Liver (tissue), 9 donors: ENCODE results near the gene RNF141. TPM values are rescaled to one million over a fixed set of nuclear protein-coding genes. Genes with fewer than 3 reads are reported as not detected.

ENCODE experiments used
- DNase-seq: peaks from one replicate; pipeline ENCODE4 v3.0.0-alpha.2; 2017; ENCODE audit warnings: low spot score
- H3K27ac ChIP-seq, 2 donors: one replicate each; pipeline ENCODE4 v1.7.0; 2013; ENCODE audit warnings: inconsistent platforms in 2 of 2, low read length in 2 of 2, control low read depth in 1 of 2, low read depth in 1 of 2, mild to moderate bottlenecking in 1 of 2
- H3K27me3 ChIP-seq, 4 donors: one replicate each; pipeline versions ENCODE4 v1.6.1 to v1.7.0; 2013; ENCODE audit warnings: low read length in 3 of 4, inconsistent platforms in 1 of 4, mild to moderate bottlenecking in 1 of 4, moderate library complexity in 1 of 4; ENCODE audit not compliant: control insufficient read depth in 4 of 4, insufficient read depth in 4 of 4
- H3K36me3 ChIP-seq, 4 donors: one replicate each; pipeline versions ENCODE4 v1.6.1 to v1.7.0; 2013; ENCODE audit warnings: low read length in 3 of 4, mild to moderate bottlenecking in 3 of 4, low read depth in 1 of 4, moderate library complexity in 1 of 4; ENCODE audit not compliant: control insufficient read depth in 4 of 4, insufficient read depth in 3 of 4
- H3K4me1 ChIP-seq, 4 donors: one replicate each; pipeline versions ENCODE4 v1.6.1 to v1.7.0; 2013; ENCODE audit warnings: low read length in 3 of 4, mild to moderate bottlenecking in 3 of 4, moderate library complexity in 1 of 4; ENCODE audit not compliant: control insufficient read depth in 4 of 4, insufficient read depth in 4 of 4
- H3K4me3 ChIP-seq, 3 donors: one replicate each; pipeline versions ENCODE4 v1.6.1 to v1.7.0; 2013; ENCODE audit warnings: low read length in 3 of 3, control low read depth in 1 of 3, low read depth in 1 of 3, mild to moderate bottlenecking in 1 of 3
- H3K9ac ChIP-seq, 2 donors: one replicate each; pipeline ENCODE4 v1.7.0; 2013; ENCODE audit warnings: low read length in 2 of 2, mild to moderate bottlenecking in 2 of 2, moderate library complexity in 2 of 2, control low read depth in 1 of 2, low read depth in 1 of 2
- H3K9me3 ChIP-seq, 4 donors: one replicate each; pipeline versions ENCODE4 v1.6.1 to v1.7.0; 2013; ENCODE audit warnings: low read length in 3 of 4; ENCODE audit not compliant: control insufficient read depth in 4 of 4
- EGR1 ChIP-seq, 2 donors: IDR thresholded peaks; 2 replicates each; pipeline ENCODE4 v1.6.1; 2016 to 2018; ENCODE audit warnings: antibody characterized with exemption in 2 of 2, low read depth in 2 of 2
- FOXA1 ChIP-seq: IDR thresholded peaks from 2 replicates; pipeline ENCODE4 v1.6.1; 2016; ENCODE audit warnings: antibody characterized with exemption
- FOXA2 ChIP-seq: IDR thresholded peaks from 2 replicates; pipeline ENCODE4 v1.6.1; 2016; ENCODE audit warnings: antibody characterized with exemption
- GABPA ChIP-seq, 2 donors: IDR thresholded peaks in 1 of 2; conservative IDR thresholded peaks in 1 of 2; 2 replicates each; pipeline ENCODE4 v1.6.1; 2016; ENCODE audit warnings: antibody characterized with exemption in 2 of 2, mild to moderate bottlenecking in 1 of 2, moderate library complexity in 1 of 2
- HNF4A ChIP-seq, 2 donors: conservative IDR thresholded peaks; 2 replicates each; pipeline ENCODE4 v1.6.1; 2016; ENCODE audit warnings: antibody characterized with exemption in 2 of 2, mild to moderate bottlenecking in 2 of 2
- HNF4G ChIP-seq: IDR thresholded peaks from 2 replicates; pipeline ENCODE4 v1.6.1; 2016; ENCODE audit warnings: antibody characterized with exemption
- JUND ChIP-seq, 2 donors: IDR thresholded peaks; 2 replicates each; pipeline ENCODE4 v1.6.1; 2016; ENCODE audit warnings: antibody characterized with exemption in 2 of 2
- NR2F2 ChIP-seq: IDR thresholded peaks from 2 replicates; pipeline ENCODE4 v1.6.1; 2016; ENCODE audit warnings: antibody characterized with exemption
- RAD21 ChIP-seq, 2 donors: IDR thresholded peaks; 2 replicates each; pipeline ENCODE4 v1.6.1; 2016; ENCODE audit warnings: antibody characterized with exemption in 2 of 2, mild to moderate bottlenecking in 2 of 2
- RXRA ChIP-seq, 2 donors: IDR thresholded peaks; 2 replicates each; pipeline ENCODE4 v1.6.1; 2017 to 2018; ENCODE audit warnings: antibody characterized with exemption in 2 of 2, mild to moderate bottlenecking in 1 of 2
- SP1 ChIP-seq: IDR thresholded peaks from 2 replicates; pipeline ENCODE4 v1.6.1; 2018; ENCODE audit warnings: antibody characterized with exemption, mild to moderate bottlenecking
- TAF1 ChIP-seq: conservative IDR thresholded peaks from 2 replicates; pipeline ENCODE4 v1.6.1; 2016; ENCODE audit warnings: antibody characterized with exemption, mild to moderate bottlenecking
- YY1 ChIP-seq: IDR thresholded peaks from 2 replicates; pipeline ENCODE4 v1.6.1; 2016; ENCODE audit warnings: antibody characterized with exemption, mild to moderate bottlenecking
- WGBS: extraction: QIAGEN DNeasy Blood & Tissue Kit; methylation state at CpG from one replicate; pipeline ENCODE4 v1.1.7; 2013; 5-methylcytosine and 5-hydroxymethylcytosine counted together
- polyA plus RNA-seq, 2 donors: library from polyadenylated mRNA; stranded (reverse) in 1 of 2; unstranded in 1 of 2; fragments of 200-250 nt in 1 of 2; fragments of >200 nt in 1 of 2; fragmentation: Nextera tagmentation in 1 of 2; extraction: Ambion mirVana in 1 of 2; gene quantifications; one replicate each; pipeline versions ENCODE4 v1.2.1 to v1.2.3, GENCODE V29; 2013 to 2015
- total RNA-seq, 2 donors: library from RNA; depleted of rRNA; stranded (reverse); fragments of >200 nt; gene quantifications; one replicate each; pipeline ENCODE4 v1.2.3, GENCODE V29; 2014
- TF ChIP-seq, protein P1 (sequence below): IDR thresholded peaks from 2 replicates; pipeline ENCODE4 v1.6.1; 2016; ENCODE audit warnings: antibody characterized with exemption, mild to moderate bottlenecking
- TF ChIP-seq, protein P2 (sequence below): IDR thresholded peaks from 2 replicates; pipeline ENCODE4 v1.6.1; 2016; ENCODE audit warnings: antibody characterized with exemption
- TF ChIP-seq, protein P3 (sequence below): IDR thresholded peaks from 2 replicates; pipeline ENCODE4 v1.6.1; 2016; ENCODE audit warnings: antibody characterized with exemption
- TF ChIP-seq, protein P4 (sequence below): IDR thresholded peaks from 2 replicates; pipeline ENCODE4 v1.6.1; 2016; ENCODE audit warnings: antibody characterized with exemption
- TF ChIP-seq, protein P5 (sequence below): fragments of 150-350 bp; IDR thresholded peaks from 2 replicates; pipeline ENCODE4 v1.5.1; 2017; ENCODE audit warnings: improper control_type of control experiment, low read depth, low read length; ENCODE audit not compliant: missing input control
- donor health status: healthy.
- donor health status: healthy.
- donor health status: healthy.
- donor health status: healthy.
- donor health status: healthy.

RNF141 gene
- total and polyA plus RNA-seq, 4 donors = 6.9 to 14.6 (median 13.0) TPM

DNA sequence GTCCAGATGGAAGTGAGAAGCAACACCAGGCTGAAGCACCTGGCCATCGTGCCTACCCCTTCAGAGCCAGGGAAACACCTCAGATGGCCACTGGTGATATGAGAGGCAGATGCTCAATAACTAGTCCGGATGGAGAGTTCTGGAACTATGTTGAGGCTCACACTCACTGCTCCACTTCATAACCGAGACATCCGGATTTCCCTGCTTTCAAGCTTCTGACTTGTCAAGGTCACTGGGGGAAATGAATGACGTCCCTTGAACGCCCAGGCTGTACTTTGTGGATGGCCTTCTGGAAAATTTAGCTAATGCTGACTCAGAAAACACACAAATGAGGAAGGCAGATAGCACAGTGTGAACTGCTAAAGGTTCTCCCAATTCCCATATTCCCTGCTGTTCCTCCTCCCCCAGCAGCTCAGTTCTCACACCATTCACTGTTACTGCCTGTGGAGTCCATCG lies 27.5 kb upstream of the RNF141 start, which contains the start of gene LYVE1 (continued):
- TF ChIP-seq, protein P1, sequence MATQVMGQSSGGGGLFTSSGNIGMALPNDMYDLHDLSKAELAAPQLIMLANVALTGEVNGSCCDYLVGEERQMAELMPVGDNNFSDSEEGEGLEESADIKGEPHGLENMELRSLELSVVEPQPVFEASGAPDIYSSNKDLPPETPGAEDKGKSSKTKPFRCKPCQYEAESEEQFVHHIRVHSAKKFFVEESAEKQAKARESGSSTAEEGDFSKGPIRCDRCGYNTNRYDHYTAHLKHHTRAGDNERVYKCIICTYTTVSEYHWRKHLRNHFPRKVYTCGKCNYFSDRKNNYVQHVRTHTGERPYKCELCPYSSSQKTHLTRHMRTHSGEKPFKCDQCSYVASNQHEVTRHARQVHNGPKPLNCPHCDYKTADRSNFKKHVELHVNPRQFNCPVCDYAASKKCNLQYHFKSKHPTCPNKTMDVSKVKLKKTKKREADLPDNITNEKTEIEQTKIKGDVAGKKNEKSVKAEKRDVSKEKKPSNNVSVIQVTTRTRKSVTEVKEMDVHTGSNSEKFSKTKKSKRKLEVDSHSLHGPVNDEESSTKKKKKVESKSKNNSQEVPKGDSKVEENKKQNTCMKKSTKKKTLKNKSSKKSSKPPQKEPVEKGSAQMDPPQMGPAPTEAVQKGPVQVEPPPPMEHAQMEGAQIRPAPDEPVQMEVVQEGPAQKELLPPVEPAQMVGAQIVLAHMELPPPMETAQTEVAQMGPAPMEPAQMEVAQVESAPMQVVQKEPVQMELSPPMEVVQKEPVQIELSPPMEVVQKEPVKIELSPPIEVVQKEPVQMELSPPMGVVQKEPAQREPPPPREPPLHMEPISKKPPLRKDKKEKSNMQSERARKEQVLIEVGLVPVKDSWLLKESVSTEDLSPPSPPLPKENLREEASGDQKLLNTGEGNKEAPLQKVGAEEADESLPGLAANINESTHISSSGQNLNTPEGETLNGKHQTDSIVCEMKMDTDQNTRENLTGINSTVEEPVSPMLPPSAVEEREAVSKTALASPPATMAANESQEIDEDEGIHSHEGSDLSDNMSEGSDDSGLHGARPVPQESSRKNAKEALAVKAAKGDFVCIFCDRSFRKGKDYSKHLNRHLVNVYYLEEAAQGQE = no peak
- TF ChIP-seq JUND (IDR thresholded peaks at IDR 0.05) = no peak
- TF ChIP-seq RXRA (IDR thresholded peaks at IDR 0.05) = no peak
- TF ChIP-seq, protein P2, sequence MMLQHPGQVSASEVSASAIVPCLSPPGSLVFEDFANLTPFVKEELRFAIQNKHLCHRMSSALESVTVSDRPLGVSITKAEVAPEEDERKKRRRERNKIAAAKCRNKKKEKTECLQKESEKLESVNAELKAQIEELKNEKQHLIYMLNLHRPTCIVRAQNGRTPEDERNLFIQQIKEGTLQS = no peak
- no peak for TF ChIP-seq HNF4G
- no peak for TF ChIP-seq GABPA (IDR thresholded peaks at IDR 0.05 in 1 of 2, conservative IDR thresholded peaks at IDR 0.05 in 1 of 2)
- TF ChIP-seq, protein P3, sequence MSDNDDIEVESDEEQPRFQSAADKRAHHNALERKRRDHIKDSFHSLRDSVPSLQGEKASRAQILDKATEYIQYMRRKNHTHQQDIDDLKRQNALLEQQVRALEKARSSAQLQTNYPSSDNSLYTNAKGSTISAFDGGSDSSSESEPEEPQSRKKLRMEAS = no peak
- no peak for TF ChIP-seq FOXA1
- TF ChIP-seq SP1 = peak; percentile 41
- TF ChIP-seq YY1 = no peak
- peak in 1 of 2 donors; percentile 42 for TF ChIP-seq RAD21 (IDR thresholded peaks at IDR 0.05)

DNA sequence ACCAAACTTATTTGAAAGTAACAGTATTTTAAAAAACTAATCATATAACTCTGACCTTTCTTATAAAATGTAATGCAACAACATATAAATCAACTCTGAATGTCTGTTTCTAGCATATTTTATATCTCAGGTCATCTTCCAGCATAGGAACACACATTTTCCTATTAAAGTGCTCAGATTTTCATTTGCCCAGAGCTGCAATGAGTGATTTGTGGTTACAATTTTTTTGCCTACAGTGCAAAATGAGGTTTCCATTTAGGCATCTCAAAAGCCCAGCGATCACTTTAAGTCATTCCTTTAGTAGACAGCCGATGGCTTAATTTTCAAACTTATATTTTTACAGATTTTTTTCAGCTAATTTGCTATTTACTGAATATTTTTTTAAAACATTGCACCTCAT lies 26.5 kb upstream of the RNF141 start:
- DNase-seq = no peak
- 87% methylated on average over 2 of the region's 2 CpGs for WGBS
- TF ChIP-seq FOXA1 (no peak), GABPA (IDR thresholded peaks at IDR 0.05 in 1 of 2, conservative IDR thresholded peaks at IDR 0.05 in 1 of 2) (no peak), FOXA2 (no peak), HNF4G (no peak), JUND (IDR thresholded peaks at IDR 0.05) (no peak), RXRA (IDR thresholded peaks at IDR 0.05) (no peak), HNF4A (conservative IDR thresholded peaks at IDR 0.05) (no peak), EGR1 (IDR thresholded peaks at IDR 0.05; ENCODE audit: low read depth in 2 of 2) (no peak), TAF1 (no peak), RAD21 (IDR thresholded peaks at IDR 0.05) (no peak), YY1 (no peak), NR2F2 (no peak), SP1 (no peak)
- TF ChIP-seq, protein P4, sequence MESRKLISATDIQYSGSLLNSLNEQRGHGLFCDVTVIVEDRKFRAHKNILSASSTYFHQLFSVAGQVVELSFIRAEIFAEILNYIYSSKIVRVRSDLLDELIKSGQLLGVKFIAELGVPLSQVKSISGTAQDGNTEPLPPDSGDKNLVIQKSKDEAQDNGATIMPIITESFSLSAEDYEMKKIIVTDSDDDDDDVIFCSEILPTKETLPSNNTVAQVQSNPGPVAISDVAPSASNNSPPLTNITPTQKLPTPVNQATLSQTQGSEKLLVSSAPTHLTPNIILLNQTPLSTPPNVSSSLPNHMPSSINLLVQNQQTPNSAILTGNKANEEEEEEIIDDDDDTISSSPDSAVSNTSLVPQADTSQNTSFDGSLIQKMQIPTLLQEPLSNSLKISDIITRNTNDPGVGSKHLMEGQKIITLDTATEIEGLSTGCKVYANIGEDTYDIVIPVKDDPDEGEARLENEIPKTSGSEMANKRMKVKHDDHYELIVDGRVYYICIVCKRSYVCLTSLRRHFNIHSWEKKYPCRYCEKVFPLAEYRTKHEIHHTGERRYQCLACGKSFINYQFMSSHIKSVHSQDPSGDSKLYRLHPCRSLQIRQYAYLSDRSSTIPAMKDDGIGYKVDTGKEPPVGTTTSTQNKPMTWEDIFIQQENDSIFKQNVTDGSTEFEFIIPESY = no peak
- TF ChIP-seq, protein P2 = no peak
- TF ChIP-seq, protein P1 = no peak
- TF ChIP-seq, protein P3 = no peak
- TF ChIP-seq, protein P5, sequence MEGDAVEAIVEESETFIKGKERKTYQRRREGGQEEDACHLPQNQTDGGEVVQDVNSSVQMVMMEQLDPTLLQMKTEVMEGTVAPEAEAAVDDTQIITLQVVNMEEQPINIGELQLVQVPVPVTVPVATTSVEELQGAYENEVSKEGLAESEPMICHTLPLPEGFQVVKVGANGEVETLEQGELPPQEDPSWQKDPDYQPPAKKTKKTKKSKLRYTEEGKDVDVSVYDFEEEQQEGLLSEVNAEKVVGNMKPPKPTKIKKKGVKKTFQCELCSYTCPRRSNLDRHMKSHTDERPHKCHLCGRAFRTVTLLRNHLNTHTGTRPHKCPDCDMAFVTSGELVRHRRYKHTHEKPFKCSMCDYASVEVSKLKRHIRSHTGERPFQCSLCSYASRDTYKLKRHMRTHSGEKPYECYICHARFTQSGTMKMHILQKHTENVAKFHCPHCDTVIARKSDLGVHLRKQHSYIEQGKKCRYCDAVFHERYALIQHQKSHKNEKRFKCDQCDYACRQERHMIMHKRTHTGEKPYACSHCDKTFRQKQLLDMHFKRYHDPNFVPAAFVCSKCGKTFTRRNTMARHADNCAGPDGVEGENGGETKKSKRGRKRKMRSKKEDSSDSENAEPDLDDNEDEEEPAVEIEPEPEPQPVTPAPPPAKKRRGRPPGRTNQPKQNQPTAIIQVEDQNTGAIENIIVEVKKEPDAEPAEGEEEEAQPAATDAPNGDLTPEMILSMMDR = no peak
- no peaks in the 10 kb centered on the region for H3K4me1 ChIP-seq
- peak overlapping the region in 1 of 2 donors; percentile 9 for H3K27ac ChIP-seq
- no peaks in the 10 kb centered on the region for H3K36me3 ChIP-seq
- H3K9ac ChIP-seq = peak overlapping the region in 1 of 2 donors; percentile 39
- H3K4me3 ChIP-seq = peak overlapping the region in 2 of 3 donors; percentile 9 to 24
- H3K9me3 ChIP-seq = no peaks in the 10 kb centered on the region
- peaks cover 0 to 2% (median 0%) of the 10 kb centered on the region in 4 donors for H3K27me3 ChIP-seq
